ENCODE data around the gene ATP6V1G3.

DNA sequence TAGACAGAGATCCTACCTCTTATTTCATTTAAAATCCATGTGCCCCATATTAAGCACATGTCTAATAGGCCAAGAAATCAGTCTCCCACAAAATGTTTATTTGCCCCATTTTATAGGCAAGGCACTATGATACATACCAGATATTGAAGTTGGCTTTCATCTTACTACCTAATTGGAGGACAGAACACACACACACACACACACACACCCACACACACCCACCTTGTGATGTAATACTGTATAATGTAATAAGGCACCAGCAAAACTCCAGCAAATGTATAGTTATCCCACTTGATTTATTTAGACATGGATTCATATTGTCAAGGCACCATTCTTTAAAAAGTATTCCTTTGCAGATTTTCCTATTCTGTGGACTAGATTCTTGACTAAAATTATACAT lies 56.8 kb downstream of the ATP6V1G3 start:
- TF ChIP-seq CTCF (IDR thresholded peaks at IDR 0.05 in 4 of 5, conservative IDR thresholded peaks at IDR 0.05 in 1 of 5) (no peak), POLR2A (IDR thresholded peaks at IDR 0.05) (no peak)
